ENCODE results near the gene KCNMA1. TPM values are rescaled to one million over a fixed set of nuclear protein-coding genes. Genes with fewer than 3 reads are reported as not detected.

Gene KCNMA1
- total RNA-seq, 1 experiment from 2014 or later = 143 TPM

DNA sequence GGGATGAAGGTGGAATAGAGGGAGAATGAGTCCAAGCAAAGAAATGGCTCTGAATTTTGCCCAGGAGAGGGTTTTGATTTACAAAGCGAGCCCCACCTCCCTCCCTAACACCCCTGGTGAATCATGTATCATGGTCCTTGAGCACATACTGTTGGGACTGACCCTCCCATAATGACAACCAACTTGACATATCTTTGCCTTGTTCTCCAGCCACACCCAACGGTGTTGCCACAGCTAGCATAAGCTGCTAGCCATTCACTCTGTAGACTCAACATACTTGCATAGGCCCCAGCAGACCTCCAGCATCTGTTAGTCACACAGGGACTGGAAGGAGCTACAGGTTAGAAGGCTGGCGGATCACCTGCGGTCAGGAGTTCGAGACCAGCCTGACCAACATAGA, 538.5 kb downstream of the KCNMA1 start:
- H3K9me2 ChIP-seq (replicated peaks; ENCODE audit: low read length) = 0 out of 2 replicates have a peak, but pooled peaks cover 6% of the 10 kb centered on the region
- ChIA-PET CTCF (no interaction called here), POLR2A (ENCODE audit: unreplicated experiment) (no interaction called here)
- H3K4me1 ChIP-seq (ENCODE audit: insufficient read depth, low read length) = peaks cover 3% of the 10 kb centered on the region
- BruUV-seq (replicated peaks) = no TSS peak
- H3K27ac ChIP-seq (ENCODE audit: low read length) = no peak overlapping the region
- H4K20me1 ChIP-seq (ENCODE audit: low read length) = no peaks in the 10 kb centered on the region
- no peaks in the 10 kb centered on the region for H3K27me3 ChIP-seq (ENCODE audit: low read length)
- no peak overlapping the region for H2AFZ ChIP-seq (ENCODE audit: low read length)
- TF ChIP-seq EZH2phosphoT487 (IDR thresholded peaks at IDR 0.05; ENCODE audit: borderline replicate concordance, low read length) (no peak), EZH2 (IDR thresholded peaks at IDR 0.05; ENCODE audit: low read length, unreplicated experiment) (no peak), CTCF (conservative IDR thresholded peaks at IDR 0.05; ENCODE audit: low read depth, low read length) (no peak)
- H3K36me3 ChIP-seq (ENCODE audit: low read depth, low read length) = peaks cover 3% of the 10 kb centered on the region; the same call in 1 of the 2 replicates
- no peaks in the 10 kb centered on the region for H3K79me2 ChIP-seq (ENCODE audit: low read length)
- H3K9ac ChIP-seq (ENCODE audit: low read length) = no peak overlapping the region
- intact Hi-C loops (cut with micrococcal nuclease) = no loop called here
- H3K4me3 ChIP-seq (ENCODE audit: low read length) = no peak overlapping the region
- no peaks in the 10 kb centered on the region for H3K9me3 ChIP-seq (ENCODE audit: low read length)
- DNase-seq (no peak), ATAC-seq (no peak)
- no peak overlapping the region for H3K4me2 ChIP-seq (ENCODE audit: low read length)
- no peaks in the 10 kb centered on the region for H3F3A ChIP-seq (ENCODE audit: low read length, unreplicated experiment)

DNA sequence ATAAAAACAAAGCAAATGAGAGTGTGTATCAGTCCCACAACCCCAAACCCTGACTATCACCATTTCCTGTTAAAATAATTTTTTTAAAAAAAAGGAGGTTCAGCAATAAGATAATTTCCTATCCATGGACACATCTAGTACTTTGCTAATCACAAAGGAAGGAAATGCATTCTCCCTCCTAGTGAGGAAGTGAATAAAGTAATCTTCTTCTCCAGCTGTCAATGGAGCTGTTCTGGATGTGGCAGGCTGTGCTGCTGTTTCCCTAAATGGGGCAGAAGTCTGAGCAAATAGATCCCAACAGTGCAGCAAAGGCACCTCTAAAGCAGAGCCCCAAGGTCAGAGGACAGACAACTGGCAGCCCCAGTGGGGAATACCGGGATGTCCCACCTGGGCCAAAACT, 540.0 kb downstream of the KCNMA1 start:
- H3K79me2 ChIP-seq (ENCODE audit: low read length) = no peaks in the 10 kb centered on the region
- ChIA-PET POLR2A (ENCODE audit: unreplicated experiment) (no interaction called here), CTCF (no interaction called here)
- no peak overlapping the region for H3K27ac ChIP-seq (ENCODE audit: low read length)
- no peak; the same call in 1 of the 2 replicates for ATAC-seq
- 0 out of 2 replicates have a peak, but pooled peaks cover 11% of the 10 kb centered on the region for H3K9me2 ChIP-seq (replicated peaks; ENCODE audit: low read length)
- no TSS peak for BruUV-seq (replicated peaks)
- no peak for DNase-seq
- no peak overlapping the region for H2AFZ ChIP-seq (ENCODE audit: low read length)
- no peaks in the 10 kb centered on the region for H4K20me1 ChIP-seq (ENCODE audit: low read length)
- no peak overlapping the region for H3K4me3 ChIP-seq (ENCODE audit: low read length)
- peaks cover 3% of the 10 kb centered on the region; the same call in 1 of the 2 replicates for H3K36me3 ChIP-seq (ENCODE audit: low read depth, low read length)
- H3K9ac ChIP-seq (ENCODE audit: low read length) = no peak overlapping the region
- H3K4me2 ChIP-seq (ENCODE audit: low read length) = no peak overlapping the region
- no peaks in the 10 kb centered on the region for H3K27me3 ChIP-seq (ENCODE audit: low read length)
- intact Hi-C loops (cut with micrococcal nuclease) = no loop called here
- H3K4me1 ChIP-seq (ENCODE audit: insufficient read depth, low read length) = no peaks in the 10 kb centered on the region
- no peaks in the 10 kb centered on the region for H3K9me3 ChIP-seq (ENCODE audit: low read length)
- no peaks in the 10 kb centered on the region for H3F3A ChIP-seq (ENCODE audit: low read length, unreplicated experiment)
- TF ChIP-seq EZH2 (IDR thresholded peaks at IDR 0.05; ENCODE audit: low read length, unreplicated experiment) (no peak), CTCF (conservative IDR thresholded peaks at IDR 0.05; ENCODE audit: low read depth, low read length) (no peak), EZH2phosphoT487 (IDR thresholded peaks at IDR 0.05; ENCODE audit: borderline replicate concordance, low read length) (no peak)

GRCh38 chr10:77093126-77093525, 544.5 kb downstream of the KCNMA1 start:
- no peak overlapping the region for H3K4me3 ChIP-seq (ENCODE audit: low read length)
- BruUV-seq (replicated peaks) = no TSS peak
- no peak for ATAC-seq
- no peak overlapping the region for H3K9ac ChIP-seq (ENCODE audit: low read length)
- TF ChIP-seq EZH2phosphoT487 (IDR thresholded peaks at IDR 0.05; ENCODE audit: borderline replicate concordance, low read length) (no peak), CTCF (conservative IDR thresholded peaks at IDR 0.05; ENCODE audit: low read depth, low read length) (no peak), EZH2 (IDR thresholded peaks at IDR 0.05; ENCODE audit: low read length, unreplicated experiment) (no peak)
- no peaks in the 10 kb centered on the region for H3K4me1 ChIP-seq (ENCODE audit: insufficient read depth, low read length)
- no peak overlapping the region for H2AFZ ChIP-seq (ENCODE audit: low read length)
- H3F3A ChIP-seq (ENCODE audit: low read length, unreplicated experiment) = no peaks in the 10 kb centered on the region
- H3K4me2 ChIP-seq (ENCODE audit: low read length) = no peak overlapping the region
- H3K27ac ChIP-seq (ENCODE audit: low read length) = no peak overlapping the region
- DNase-seq = no peak
- CTCF ChIA-PET = no interaction called here
- H3K9me2 ChIP-seq (replicated peaks; ENCODE audit: low read length) = 0 out of 2 replicates have a peak, but pooled peaks cover 4% of the 10 kb centered on the region
- no peaks in the 10 kb centered on the region for H3K9me3 ChIP-seq (ENCODE audit: low read length)
- no peaks in the 10 kb centered on the region for H3K27me3 ChIP-seq (ENCODE audit: low read length)
- intact Hi-C loops (cut with micrococcal nuclease) = no loop called here
- peaks cover 6% of the 10 kb centered on the region; the same call in 1 of the 2 replicates for H3K36me3 ChIP-seq (ENCODE audit: low read depth, low read length)
- POLR2A ChIA-PET (ENCODE audit: unreplicated experiment) = interaction anchor here (0.6 kb wide), 1 partner anchor 77 kb away, joined by 3 read pairs; no protein-coding TSS in a partner anchor
- H3K79me2 ChIP-seq (ENCODE audit: low read length) = no peaks in the 10 kb centered on the region
- no peaks in the 10 kb centered on the region for H4K20me1 ChIP-seq (ENCODE audit: low read length)

All from PC-3 (cell line).